RWPE2 (cell line): ENCODE measurements around the gene DAO.
A peak's percentile ranks its signal among the peaks of the same experiment; 100 is the strongest.

Experiments used
- ATAC-seq: fragments of 200-7000 bp; cut with Tn5 transposase; 3 replicates; pipeline ENCODE4 v1.9.1; 2021; ENCODE audit warnings: low read depth
- DNase-seq: peaks from one replicate; pipeline ENCODE4 v3.0.0-alpha.2; 2020; ENCODE audit warnings: low spot score
- H3K27ac ChIP-seq: fragments of 450-650 bp; 2 replicates; pipeline ENCODE4 v1.5.1; 2017; ENCODE audit warnings: mild to moderate bottlenecking; ENCODE audit not compliant: poor library complexity, severe bottlenecking
- H3K27me3 ChIP-seq: fragments of 250-450 bp; sonication (Bioruptor Pico); 2 replicates; pipeline ENCODE4 v1.5.1; 2021; ENCODE audit warnings: mild to moderate bottlenecking, moderate library complexity; ENCODE audit not compliant: insufficient read depth, poor library complexity, severe bottlenecking
- H3K36me3 ChIP-seq: fragments of 250-450 bp; sonication (Bioruptor Pico); 2 replicates; pipeline ENCODE4 v1.5.1; 2020; ENCODE audit warnings: low read depth, mild to moderate bottlenecking, moderate library complexity
- H3K4me1 ChIP-seq: fragments of 250-450 bp; sonication (Bioruptor Pico); 2 replicates; pipeline ENCODE4 v1.5.1; 2021; ENCODE audit warnings: mild to moderate bottlenecking, moderate library complexity; ENCODE audit not compliant: insufficient read depth, poor library complexity, severe bottlenecking
- H3K4me3 ChIP-seq: fragments of 250-450 bp; sonication (Bioruptor Pico); 2 replicates; pipeline ENCODE4 v1.5.1; 2021; ENCODE audit warnings: mild to moderate bottlenecking, moderate library complexity; ENCODE audit not compliant: severe bottlenecking
- H3K9me3 ChIP-seq: fragments of 250-450 bp; sonication (Bioruptor Pico); 2 replicates; pipeline ENCODE4 v1.5.1; 2021; ENCODE audit warnings: mild to moderate bottlenecking, moderate library complexity; ENCODE audit not compliant: severe bottlenecking
- TF ChIP-seq, protein P1 (sequence below): fragments of 450-650 bp; IDR thresholded peaks from one replicate; pipeline ENCODE4 v1.5.1; 2017; ENCODE audit warnings: mild to moderate bottlenecking, moderate library complexity; ENCODE audit not compliant: poor library complexity, severe bottlenecking

The DAO gene

DNA sequence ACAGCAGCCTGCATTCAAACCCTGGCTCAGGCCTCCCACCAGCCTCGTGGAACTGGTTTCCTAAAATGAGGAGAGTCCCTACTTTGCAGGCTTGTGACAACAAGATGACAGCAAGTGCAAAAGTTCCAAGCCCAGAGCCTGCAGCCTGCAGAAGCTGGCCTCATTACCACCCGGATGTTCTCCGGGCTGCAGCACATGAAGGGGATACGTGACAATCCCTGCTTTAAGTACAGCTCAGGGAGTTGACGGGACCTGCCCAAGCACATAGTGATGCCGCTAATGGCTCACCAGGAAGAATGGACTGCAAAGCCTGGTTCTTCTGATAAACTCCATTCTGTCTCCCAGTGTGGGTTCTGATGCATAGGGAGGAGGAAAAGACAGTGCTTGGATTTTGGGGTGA lies 37.5 kb upstream of the DAO start:
- Histone ChIP-seq H3K9me3 (no peaks in the 10 kb centered on the region), H3K36me3 (peaks cover 89% of the 10 kb centered on the region), H3K4me1 (peaks cover 42% of the 10 kb centered on the region), H3K4me3 (no peak overlapping the region), H3K27ac (peak overlapping the region; percentile 98), H3K27me3 (no peaks in the 10 kb centered on the region)
- DNase-seq (no peak), ATAC-seq (no peak)
- TF ChIP-seq, protein P1, sequence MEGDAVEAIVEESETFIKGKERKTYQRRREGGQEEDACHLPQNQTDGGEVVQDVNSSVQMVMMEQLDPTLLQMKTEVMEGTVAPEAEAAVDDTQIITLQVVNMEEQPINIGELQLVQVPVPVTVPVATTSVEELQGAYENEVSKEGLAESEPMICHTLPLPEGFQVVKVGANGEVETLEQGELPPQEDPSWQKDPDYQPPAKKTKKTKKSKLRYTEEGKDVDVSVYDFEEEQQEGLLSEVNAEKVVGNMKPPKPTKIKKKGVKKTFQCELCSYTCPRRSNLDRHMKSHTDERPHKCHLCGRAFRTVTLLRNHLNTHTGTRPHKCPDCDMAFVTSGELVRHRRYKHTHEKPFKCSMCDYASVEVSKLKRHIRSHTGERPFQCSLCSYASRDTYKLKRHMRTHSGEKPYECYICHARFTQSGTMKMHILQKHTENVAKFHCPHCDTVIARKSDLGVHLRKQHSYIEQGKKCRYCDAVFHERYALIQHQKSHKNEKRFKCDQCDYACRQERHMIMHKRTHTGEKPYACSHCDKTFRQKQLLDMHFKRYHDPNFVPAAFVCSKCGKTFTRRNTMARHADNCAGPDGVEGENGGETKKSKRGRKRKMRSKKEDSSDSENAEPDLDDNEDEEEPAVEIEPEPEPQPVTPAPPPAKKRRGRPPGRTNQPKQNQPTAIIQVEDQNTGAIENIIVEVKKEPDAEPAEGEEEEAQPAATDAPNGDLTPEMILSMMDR: no peak

DNA sequence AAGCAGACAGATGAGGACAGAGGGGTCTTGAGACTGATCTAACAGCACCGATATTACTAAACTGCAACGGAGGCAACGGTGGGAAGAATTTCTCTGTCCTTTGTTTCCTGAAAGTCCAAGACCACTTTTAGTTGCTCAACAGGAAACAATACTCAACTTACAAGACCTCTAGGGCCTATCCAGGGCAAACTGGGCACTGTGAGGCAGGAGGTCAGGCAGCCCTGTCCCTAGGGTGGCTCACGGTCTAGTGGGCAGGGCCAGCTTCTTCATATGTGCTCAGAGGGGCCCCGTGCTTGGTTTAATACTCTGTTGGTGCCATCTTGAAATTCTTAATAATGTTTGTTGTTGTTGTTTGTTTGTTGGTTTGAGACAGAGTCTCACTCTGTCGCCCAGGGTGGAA lies 36.7 kb upstream of the DAO start:
- Histone ChIP-seq H3K36me3 (peaks cover 91% of the 10 kb centered on the region), H3K4me1 (peaks cover 34% of the 10 kb centered on the region), H3K27me3 (no peaks in the 10 kb centered on the region), H3K4me3 (no peak overlapping the region), H3K9me3 (no peaks in the 10 kb centered on the region), H3K27ac (peak overlapping the region; percentile 98)
- TF ChIP-seq, protein P1: no peak
- ATAC-seq (no peak), DNase-seq (no peak)

DNA sequence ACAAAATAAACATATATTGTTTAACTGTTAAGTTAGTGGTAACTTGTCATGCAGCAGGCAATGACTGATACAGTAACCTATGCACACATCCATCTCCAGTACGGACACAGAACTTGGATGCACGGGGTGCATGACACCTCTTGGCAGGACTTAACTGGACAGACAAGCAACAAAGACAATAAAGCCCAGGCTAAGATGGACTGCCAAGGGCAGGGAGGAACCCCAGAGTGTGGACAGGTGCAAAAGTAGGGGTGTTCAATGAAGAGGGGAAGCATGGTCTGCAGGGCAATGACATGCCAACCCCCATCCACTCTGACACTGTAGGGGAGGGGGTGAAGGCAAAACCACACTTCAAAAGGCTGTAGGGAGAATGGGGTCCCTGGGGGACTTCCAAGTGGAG lies 34.2 kb upstream of the DAO start:
- no peak for ATAC-seq
- DNase-seq: no peak
- peak overlapping the region; percentile 98 for H3K27ac ChIP-seq
- peaks cover 2% of the 10 kb centered on the region for H3K9me3 ChIP-seq
- H3K27me3 ChIP-seq: no peaks in the 10 kb centered on the region
- H3K4me1 ChIP-seq: peaks cover 18% of the 10 kb centered on the region
- H3K36me3 ChIP-seq: peaks cover 84% of the 10 kb centered on the region
- TF ChIP-seq, protein P1: no peak
- H3K4me3 ChIP-seq: no peak overlapping the region

DNA sequence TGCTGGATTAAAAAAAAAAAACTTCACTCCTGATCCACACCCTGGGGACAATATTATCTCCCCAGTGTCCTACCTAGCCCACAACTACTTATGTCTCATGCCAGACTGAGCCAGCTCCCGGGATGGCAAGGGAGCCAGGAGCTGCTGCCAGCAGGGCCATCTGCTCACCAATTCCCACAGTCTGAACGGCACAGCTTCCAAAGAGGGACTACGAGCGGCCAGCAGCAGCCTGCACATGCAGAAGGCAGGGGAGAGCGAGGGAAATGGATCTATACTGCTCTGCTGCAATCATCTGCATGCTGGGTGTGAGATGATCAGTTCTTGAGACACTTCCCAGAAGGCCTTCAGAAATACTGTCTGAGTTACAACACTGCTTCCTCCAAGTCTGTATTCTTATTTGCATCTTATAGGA lies 33.6 kb upstream of the DAO start:
- Histone ChIP-seq H3K9me3 (peaks cover 2% of the 10 kb centered on the region), H3K4me3 (no peak overlapping the region), H3K27ac (peak overlapping the region; percentile 4), H3K36me3 (peaks cover 85% of the 10 kb centered on the region), H3K4me1 (peaks cover 21% of the 10 kb centered on the region), H3K27me3 (no peaks in the 10 kb centered on the region)
- DNase-seq (no peak), ATAC-seq (no peak)
- TF ChIP-seq, protein P1: no peak

DNA sequence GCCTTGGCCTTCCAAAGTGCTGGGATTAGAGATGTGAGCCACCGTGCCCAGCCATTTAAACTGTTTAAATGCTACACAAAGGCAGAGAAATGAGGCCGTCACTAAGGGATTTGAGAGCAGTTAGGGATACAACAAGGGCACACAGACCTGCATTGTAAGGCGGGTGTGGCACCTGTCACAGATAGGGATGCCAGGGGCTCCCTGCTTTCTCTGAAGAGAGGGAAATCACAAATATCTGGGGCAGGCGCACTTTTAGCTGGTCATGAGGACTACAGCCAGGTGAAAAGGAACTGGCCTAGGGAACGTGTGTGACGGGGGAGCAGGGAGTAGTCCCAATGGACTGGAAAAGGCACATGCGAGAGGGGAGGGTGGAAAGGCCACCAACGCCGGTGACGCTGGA lies 32.2 kb upstream of the DAO start:
- peaks cover 2% of the 10 kb centered on the region for H3K9me3 ChIP-seq
- TF ChIP-seq, protein P1: no peak
- DNase-seq (no peak), ATAC-seq (no peak)
- peaks cover 85% of the 10 kb centered on the region for H3K36me3 ChIP-seq
- H3K27me3 ChIP-seq: no peaks in the 10 kb centered on the region
- H3K4me1 ChIP-seq: peaks cover 16% of the 10 kb centered on the region
- H3K4me3 ChIP-seq: no peak overlapping the region
- no peak overlapping the region for H3K27ac ChIP-seq
